HFFc6 (cell line): Measurements from ENCODE around the gene SAMSN1. TPM values are rescaled to one million over a fixed set of nuclear protein-coding genes. Genes with fewer than 3 reads are reported as not detected.
"Not testable (repeated sequence)": the region's sequence is repeated elsewhere in the genome, so short reads cannot be mapped to it uniquely, and the experiment has no call there.

ENCODE experiments used
- DNase-seq: peaks from one replicate; pipeline ENCODE4 v3.0.0-alpha.2; 2018
- H3K27ac Mint-ChIP-seq: 2 replicates; pipeline ENCODE4 v1.8.0; 2020; ENCODE audit warnings: mild to moderate bottlenecking, mixed read lengths
- H3K27me3 Mint-ChIP-seq: 2 replicates; pipeline ENCODE4 v1.8.0; 2021; ENCODE audit warnings: mild to moderate bottlenecking, moderate library complexity, mixed read lengths; ENCODE audit not compliant: insufficient read depth
- H3K36me3 Mint-ChIP-seq: 2 replicates; pipeline ENCODE4 v1.8.0; 2021; ENCODE audit warnings: low read depth, mixed read lengths
- H3K4me1 Mint-ChIP-seq: 2 replicates; pipeline ENCODE4 v1.8.0; 2020; ENCODE audit warnings: low read depth, mixed read lengths
- H3K4me3 Mint-ChIP-seq: 2 replicates; pipeline ENCODE4 v1.8.0; 2020; ENCODE audit warnings: mild to moderate bottlenecking, moderate library complexity, mixed read lengths
- H3K9me3 Mint-ChIP-seq: 2 replicates; pipeline ENCODE4 v1.8.0; 2020; ENCODE audit warnings: mild to moderate bottlenecking, mixed read lengths
- CTCF ChIP-seq: fragments of 200-600 bp; sonication (generic); IDR thresholded peaks from 2 replicates; pipeline ENCODE4 v1.5.0; 2021; ENCODE audit warnings: antibody characterized with exemption, mild to moderate bottlenecking
- total RNA-seq, 6 experiments: library from RNA; stranded (reverse); fragmentation: NEBNext Ultra II Directional; extraction: Animal tissue kit (Norgen Biotek cat#: 25700); gene quantifications; 2 replicates in 1 of 6; 3 replicates in 5 of 6; pipeline ENCODE4 v1.2.3, GENCODE V29; 2021

SAMSN1 gene
- total RNA-seq, 6 experiments from 2014 or later: not detected

- no peak overlapping the region for H3K4me3 Mint-ChIP-seq
- no peak for DNase-seq
- no peaks in the 10 kb centered on the region for H3K4me1 Mint-ChIP-seq
- H3K36me3 Mint-ChIP-seq: 0 out of 2 replicates have a peak, but pooled peaks cover 5% of the 10 kb centered on the region
- H3K27me3 Mint-ChIP-seq: no peaks in the 10 kb centered on the region; the same call in 1 of the 2 replicates
- TF ChIP-seq CTCF: no peak
- peaks cover 35% of the 10 kb centered on the region for H3K9me3 Mint-ChIP-seq
- H3K27ac Mint-ChIP-seq: no peak overlapping the region
These were observed 48.3 kb downstream of the SAMSN1 start for GRCh38 chr21:14497825-14498224.

- Mint-ChIP-seq H3K4me1 (no peaks in the 10 kb centered on the region), H3K4me3 (no peak overlapping the region), H3K27me3 (no peaks in the 10 kb centered on the region; the same call in 1 of the 2 replicates), H3K9me3 (peaks cover 24% of the 10 kb centered on the region), H3K36me3 (0 out of 2 replicates have a peak, but pooled peaks cover 5% of the 10 kb centered on the region), H3K27ac (no peak overlapping the region)
- no peak for DNase-seq
- TF ChIP-seq CTCF: no peak
These were observed 51.0 kb downstream of the SAMSN1 start for GRCh38 chr21:14495075-14495474.

DNA sequence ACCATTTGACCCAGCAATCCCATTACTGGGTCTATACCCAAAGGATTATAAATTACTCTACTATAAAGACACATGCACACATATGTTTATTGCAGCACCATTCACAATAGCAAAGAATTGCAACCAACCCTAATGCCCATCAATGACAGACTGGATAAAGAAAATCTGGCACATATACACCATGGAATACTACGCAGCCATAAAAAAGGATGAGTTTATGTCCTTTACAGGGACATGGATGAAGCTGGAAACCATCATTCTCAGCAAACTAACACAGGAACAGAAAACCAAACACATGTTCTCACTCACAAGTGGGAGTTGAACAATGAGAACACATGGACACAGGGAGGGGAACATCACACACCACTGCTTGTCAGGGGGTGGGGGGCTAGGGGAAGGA lies 51.9 kb downstream of the SAMSN1 start:
- not testable (repeated sequence) for DNase-seq, H3K27ac Mint-ChIP-seq, H3K4me3 Mint-ChIP-seq, H3K27me3 Mint-ChIP-seq, H3K36me3 Mint-ChIP-seq, H3K4me1 Mint-ChIP-seq
- H3K9me3 Mint-ChIP-seq: peaks cover 21% of the 10 kb centered on the region

DNA sequence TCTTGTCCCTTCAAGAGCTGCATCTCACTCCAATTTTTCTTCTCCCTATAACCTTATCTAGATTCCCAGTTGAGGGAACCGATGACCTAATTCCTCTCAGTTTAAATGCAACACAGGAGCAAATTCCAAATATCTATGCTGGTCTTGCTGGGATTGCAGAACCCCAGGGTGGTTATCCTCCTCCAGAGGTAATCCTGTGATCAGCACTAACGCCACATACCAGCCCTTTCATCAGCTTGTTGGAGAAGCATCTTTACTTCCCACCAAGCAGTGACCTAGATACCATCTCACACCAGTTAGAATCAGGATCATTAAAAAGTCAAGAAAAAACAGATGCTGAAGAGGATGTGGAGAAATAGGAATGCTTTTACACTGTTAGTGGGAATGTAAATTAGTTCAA lies 52.4 kb downstream of the SAMSN1 start:
- Mint-ChIP-seq H3K9me3 (peaks cover 21% of the 10 kb centered on the region), H3K4me1 (no peaks in the 10 kb centered on the region), H3K4me3 (no peak overlapping the region), H3K36me3 (0 out of 2 replicates have a peak, but pooled peaks cover 5% of the 10 kb centered on the region), H3K27me3 (no peaks in the 10 kb centered on the region; the same call in 1 of the 2 replicates), H3K27ac (no peak overlapping the region)
- TF ChIP-seq CTCF: no peak
- DNase-seq: no peak

- no peaks in the 10 kb centered on the region; the same call in 1 of the 2 replicates for H3K27me3 Mint-ChIP-seq
- H3K36me3 Mint-ChIP-seq: 0 out of 2 replicates have a peak, but pooled peaks cover 5% of the 10 kb centered on the region
- no peaks in the 10 kb centered on the region for H3K4me1 Mint-ChIP-seq
These were observed 53.2 kb downstream of the SAMSN1 start for GRCh38 chr21:14492931-14493330.

GRCh38 chr21:14491269-14491681 lies 54.8 kb downstream of the SAMSN1 start:
- 0 out of 2 replicates have a peak, but pooled peaks cover 5% of the 10 kb centered on the region for H3K36me3 Mint-ChIP-seq
- no peak overlapping the region for H3K4me3 Mint-ChIP-seq
- H3K27me3 Mint-ChIP-seq: no peaks in the 10 kb centered on the region; the same call in 1 of the 2 replicates
- H3K9me3 Mint-ChIP-seq: peaks cover 13% of the 10 kb centered on the region
- H3K27ac Mint-ChIP-seq: no peak overlapping the region
- TF ChIP-seq CTCF: no peak
- H3K4me1 Mint-ChIP-seq: no peaks in the 10 kb centered on the region
- no peak for DNase-seq

More at GRCh38 chr21:14492931-14493330, 53.2 kb downstream of the SAMSN1 start:
- Mint-ChIP-seq H3K27ac (no peak overlapping the region), H3K9me3 (peaks cover 21% of the 10 kb centered on the region), H3K4me3 (no peak overlapping the region)
- no peak for TF ChIP-seq CTCF
- DNase-seq: no peak
